GM19240 (cell line): Measurements from ENCODE around the gene TCAIM.
"Not testable (repeated sequence)": the region's sequence is repeated elsewhere in the genome, so short reads cannot be mapped to it uniquely, and the experiment has no call there.

Experiments
- DNase-seq: peaks from one replicate; pipeline ENCODE4 v3.0.0; 2011; ENCODE audit warnings: low spot score; ENCODE audit not compliant: insufficient read length

Gene TCAIM

GRCh38 chr3:44342176-44342790, 3.7 kb downstream of the TCAIM start:
- no peak for DNase-seq

GRCh38 chr3:44343421-44343820, 4.9 kb downstream of the TCAIM start:
- DNase-seq: no peak

GRCh38 chr3:44346590-44346989, 8.0 kb downstream of the TCAIM start:
- not testable (repeated sequence) for DNase-seq

- no peak for DNase-seq
Observed at GRCh38 chr3:44348993-44349392, 10.4 kb downstream of the TCAIM start.

- DNase-seq: no peak
Observed at GRCh38 chr3:44353355-44353924, 14.9 kb downstream of the TCAIM start.

- DNase-seq: no peak
Observed at GRCh38 chr3:44355362-44356033, 16.9 kb downstream of the TCAIM start.

GRCh38 chr3:44359146-44359751, 20.7 kb downstream of the TCAIM start:
- no peak for DNase-seq

- DNase-seq: no peak
Observed at GRCh38 chr3:44363591-44363990, 25.0 kb downstream of the TCAIM start.

GRCh38 chr3:44365952-44366351, 27.4 kb downstream of the TCAIM start:
- no peak for DNase-seq

GRCh38 chr3:44375450-44375849, 36.9 kb downstream of the TCAIM start:
- no peak for DNase-seq

- no peak for DNase-seq
Observed at GRCh38 chr3:44387404-44387803, 48.8 kb downstream of the TCAIM start.

GRCh38 chr3:44392489-44392888, 53.9 kb downstream of the TCAIM start:
- no peak for DNase-seq

GRCh38 chr3:44395714-44396113, 57.1 kb downstream of the TCAIM start:
- DNase-seq: no peak

GRCh38 chr3:44396200-44397171, 57.9 kb downstream of the TCAIM start:
- DNase-seq: no peak

GRCh38 chr3:44398271-44398670, 59.7 kb downstream of the TCAIM start:
- DNase-seq: not testable (repeated sequence)

GRCh38 chr3:44398853-44399252, 60.3 kb downstream of the TCAIM start:
- no peak for DNase-seq

GRCh38 chr3:44400771-44401170, 62.2 kb downstream of the TCAIM start:
- DNase-seq: no peak

- no peak for DNase-seq
Observed at GRCh38 chr3:44402548-44402947, 64.0 kb downstream of the TCAIM start.

- no peak for DNase-seq
Observed at GRCh38 chr3:44409640-44410410, 71.3 kb downstream of the TCAIM start.

GRCh38 chr3:44411031-44411645, 72.6 kb downstream of the TCAIM start:
- no peak for DNase-seq
